Hematopoietic multipotent progenitor cell treated with erythropoietin and hydrocortisone succinate and interleukin-3 and kit ligand, for 15 days (in vitro differentiated cells): ENCODE measurements around the gene ERN1.

Experiments
- DNase-seq: peaks from one replicate; pipeline ENCODE4 v3.0.0-alpha.2; 2015; ENCODE audit warnings: low spot score

The ERN1 gene

DNA sequence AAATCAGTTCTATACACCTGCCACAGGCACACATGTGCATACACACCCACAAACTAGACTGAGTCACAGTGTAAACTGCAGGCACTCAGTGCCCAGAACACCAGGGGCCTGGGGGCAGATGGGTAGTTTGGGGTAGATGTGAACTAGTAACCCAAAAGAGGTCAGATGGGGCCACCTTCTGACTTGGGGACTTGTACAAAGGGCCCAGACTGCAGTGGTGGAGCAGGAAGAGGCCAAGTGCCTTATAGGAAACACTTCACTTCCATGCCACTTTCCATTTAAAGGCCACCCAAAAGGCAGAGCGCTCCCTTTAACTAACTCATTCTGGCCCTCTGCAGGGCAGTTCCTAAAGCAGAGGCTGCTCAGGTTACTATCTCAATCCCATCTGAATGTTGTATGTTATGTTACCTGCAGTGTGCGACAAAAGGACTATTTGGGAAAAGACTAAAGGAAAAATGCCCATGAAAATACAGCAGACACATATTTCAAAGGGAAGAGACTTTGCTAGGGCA is 27.8 kb upstream of the ERN1 start:
- no peak for DNase-seq

- DNase-seq = no peak
Measured at GRCh38 chr17:64156670-64157069, 26.7 kb upstream of the ERN1 start.

DNA sequence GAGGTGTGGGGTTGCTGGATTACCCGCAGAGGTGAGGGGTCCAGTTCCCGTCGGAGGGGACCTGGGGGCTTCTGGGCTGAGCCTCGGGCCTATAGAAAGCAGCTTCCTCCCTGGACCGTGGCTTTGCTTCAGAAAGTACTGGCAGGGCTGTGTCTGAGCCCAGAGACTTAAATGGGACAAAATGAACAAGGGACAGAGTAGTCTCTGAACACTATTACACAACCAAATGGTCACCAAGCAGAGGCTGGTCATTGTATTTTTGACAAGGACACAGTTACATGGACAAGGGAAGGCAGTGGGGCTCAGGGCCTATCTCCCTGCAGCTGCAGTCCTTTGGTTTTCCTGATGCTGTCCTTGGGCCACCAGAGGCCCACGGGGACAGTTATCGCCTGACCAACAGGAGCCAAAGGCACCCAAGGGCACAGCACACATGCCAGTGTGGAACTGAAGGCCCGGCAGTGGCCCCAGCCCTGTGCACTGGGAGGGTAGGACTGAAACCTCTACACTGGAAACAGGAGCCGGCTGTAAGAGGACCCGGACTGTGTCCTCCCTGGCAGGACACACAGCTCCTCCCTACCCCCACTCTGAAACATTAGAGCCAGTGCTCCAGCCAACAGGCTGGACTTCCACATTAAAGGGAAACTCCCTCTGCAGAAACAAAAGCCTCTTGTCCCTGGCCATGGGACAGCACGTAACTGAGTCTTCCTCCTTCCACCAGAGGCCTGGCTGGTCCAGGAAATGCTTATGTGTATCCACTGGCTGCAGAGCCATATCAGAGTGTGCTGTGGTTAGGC is 26.0 kb upstream of the ERN1 start:
- no peak for DNase-seq

DNA sequence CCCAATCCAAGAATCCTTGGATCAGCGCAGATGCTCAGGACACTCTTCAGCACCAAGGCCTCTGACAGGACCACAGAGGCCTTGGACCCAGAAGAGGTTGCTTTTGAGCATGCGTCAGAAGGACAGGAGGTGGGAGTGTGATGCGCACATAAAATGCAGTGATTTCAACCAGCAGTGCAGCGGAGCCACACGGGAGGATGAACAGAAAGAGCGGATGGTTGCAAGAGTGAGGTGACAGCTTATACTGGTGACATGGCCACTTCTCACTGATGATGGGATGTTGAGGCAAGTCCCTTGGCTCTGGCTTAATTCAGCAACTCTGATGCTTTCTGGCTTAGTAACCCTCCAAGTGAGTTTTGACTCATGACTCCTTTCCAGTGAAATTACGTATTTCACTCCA is 25.2 kb upstream of the ERN1 start:
- DNase-seq = no peak

GRCh38 chr17:64154717-64155116 is 24.8 kb upstream of the ERN1 start:
- DNase-seq = no peak

GRCh38 chr17:64154313-64154695 is 24.4 kb upstream of the ERN1 start:
- no peak for DNase-seq

DNA sequence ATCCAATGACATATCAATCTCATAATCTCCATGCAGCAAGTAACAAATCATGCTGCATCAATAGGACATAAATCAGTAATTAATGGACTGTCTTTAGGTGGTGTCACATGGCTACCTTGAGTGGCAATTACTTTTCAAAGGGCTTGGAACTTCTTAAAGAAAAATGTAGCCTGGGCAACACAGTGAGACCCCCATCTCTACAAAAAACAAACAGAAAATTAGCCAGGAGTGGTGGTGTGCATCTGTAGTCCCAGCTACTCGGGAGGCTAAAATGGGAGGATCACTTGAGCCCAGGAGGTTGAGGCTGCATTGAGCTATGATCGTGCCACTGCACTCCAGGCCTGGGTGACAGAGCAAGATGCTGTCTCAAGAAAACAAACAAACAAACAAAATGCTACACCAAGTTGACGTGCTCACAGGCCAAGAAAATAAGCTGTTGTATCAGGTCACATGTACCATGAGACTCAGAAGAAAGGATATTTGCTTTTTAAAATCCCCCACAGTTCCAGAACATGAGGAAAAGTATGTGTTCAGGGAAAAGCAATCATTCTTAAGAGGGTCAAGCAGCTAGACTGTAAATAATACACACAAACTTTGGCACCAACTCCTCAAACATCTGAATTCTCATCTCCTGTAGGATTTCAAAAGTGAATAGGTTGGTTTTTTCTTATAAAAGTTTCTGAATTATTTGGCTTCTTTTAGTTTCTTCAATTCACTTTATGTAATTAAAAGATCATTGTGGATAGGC is 23.8 kb upstream of the ERN1 start:
- DNase-seq = no peak

- peak; percentile 32 for DNase-seq
Measured at GRCh38 chr17:64152428-64153125, 22.6 kb upstream of the ERN1 start.

DNA sequence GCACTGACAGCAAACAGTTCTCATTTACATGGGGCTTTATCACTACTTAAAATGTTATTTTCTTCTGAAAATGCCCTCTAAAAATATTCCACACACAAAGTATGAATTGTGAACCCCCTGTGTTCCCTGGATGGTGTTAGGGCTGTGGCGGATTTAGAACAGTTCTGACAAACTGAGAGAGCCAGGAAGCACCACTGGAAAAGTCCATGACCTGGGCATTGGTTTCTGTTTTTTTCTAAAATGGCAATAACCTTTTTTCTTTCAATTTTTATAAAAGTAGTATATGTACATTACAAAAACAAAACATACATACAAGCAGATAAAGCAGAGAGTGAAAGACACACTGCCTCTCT is 21.0 kb upstream of the ERN1 start:
- no peak for DNase-seq

DNA sequence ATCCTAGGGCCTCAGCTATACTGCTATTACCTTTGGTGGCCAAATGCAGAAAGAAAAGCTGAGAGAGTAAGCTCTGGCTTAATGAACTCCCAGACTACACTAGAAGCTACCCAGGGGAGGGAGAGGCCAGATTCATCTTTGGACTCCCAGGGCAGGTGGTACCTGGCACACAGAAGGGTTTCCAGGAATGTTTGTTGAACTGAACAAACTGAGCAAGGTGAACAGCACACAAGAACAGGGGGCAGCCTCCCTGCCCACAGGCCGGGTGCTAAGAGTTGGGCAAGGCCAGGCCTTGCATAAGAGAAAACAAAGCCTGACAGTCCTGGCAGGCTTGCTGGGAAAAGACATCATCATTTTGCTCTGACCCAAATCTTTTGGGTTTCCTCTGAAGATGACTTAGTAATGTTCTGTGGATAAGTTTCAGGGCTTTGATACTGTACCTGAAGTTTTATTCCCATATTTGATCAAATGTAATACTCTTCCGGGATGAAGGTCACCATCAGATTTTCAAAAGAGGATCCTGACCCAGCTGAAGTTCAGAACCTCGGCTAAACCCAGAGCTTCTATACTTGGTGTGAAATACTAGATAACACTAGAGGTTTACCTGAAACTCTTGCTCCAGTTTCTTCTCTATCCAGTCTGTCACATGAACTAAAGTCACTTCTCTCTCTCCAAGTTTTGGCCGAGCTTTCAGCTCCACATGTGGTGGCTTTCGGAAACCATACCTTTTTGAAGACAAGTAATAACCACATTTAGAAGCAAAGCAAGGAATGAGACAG is 20.5 kb upstream of the ERN1 start:
- DNase-seq = no peak

GRCh38 chr17:64149196-64149595 is 19.3 kb upstream of the ERN1 start:
- no peak for DNase-seq

- no peak for DNase-seq
Measured at GRCh38 chr17:64148699-64149098, 18.8 kb upstream of the ERN1 start.

DNA sequence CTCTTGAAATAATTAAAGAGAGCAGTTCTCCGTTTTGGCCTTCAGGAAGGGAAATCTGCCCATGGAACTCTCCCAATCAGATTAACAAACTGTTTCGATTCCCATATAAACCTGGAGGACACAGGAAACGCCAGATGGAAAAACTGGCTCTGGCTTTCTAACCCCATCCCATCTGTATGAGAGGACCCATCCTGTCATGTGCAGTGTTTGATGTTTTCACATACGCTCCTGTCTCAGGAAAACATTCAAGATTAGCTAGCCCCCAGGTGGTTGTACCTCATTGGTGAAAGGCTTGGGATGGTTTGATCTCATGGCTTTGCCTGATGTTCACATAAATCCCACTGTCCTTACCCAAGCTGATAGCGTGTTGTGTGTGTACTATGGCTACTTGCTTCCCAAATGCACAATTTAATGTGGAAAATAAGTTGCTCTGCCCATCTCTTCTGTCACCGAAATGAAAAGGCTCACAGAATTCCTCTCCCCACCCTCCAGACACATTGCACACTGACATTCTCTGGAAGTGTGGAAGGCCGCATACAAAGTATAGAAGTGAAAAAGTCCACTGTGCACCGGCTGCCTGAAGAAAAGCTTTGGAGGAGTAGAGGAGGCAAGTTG is 18.2 kb upstream of the ERN1 start:
- DNase-seq = no peak

- no peak for DNase-seq
Measured at GRCh38 chr17:64147110-64148016, 17.4 kb upstream of the ERN1 start.

DNA sequence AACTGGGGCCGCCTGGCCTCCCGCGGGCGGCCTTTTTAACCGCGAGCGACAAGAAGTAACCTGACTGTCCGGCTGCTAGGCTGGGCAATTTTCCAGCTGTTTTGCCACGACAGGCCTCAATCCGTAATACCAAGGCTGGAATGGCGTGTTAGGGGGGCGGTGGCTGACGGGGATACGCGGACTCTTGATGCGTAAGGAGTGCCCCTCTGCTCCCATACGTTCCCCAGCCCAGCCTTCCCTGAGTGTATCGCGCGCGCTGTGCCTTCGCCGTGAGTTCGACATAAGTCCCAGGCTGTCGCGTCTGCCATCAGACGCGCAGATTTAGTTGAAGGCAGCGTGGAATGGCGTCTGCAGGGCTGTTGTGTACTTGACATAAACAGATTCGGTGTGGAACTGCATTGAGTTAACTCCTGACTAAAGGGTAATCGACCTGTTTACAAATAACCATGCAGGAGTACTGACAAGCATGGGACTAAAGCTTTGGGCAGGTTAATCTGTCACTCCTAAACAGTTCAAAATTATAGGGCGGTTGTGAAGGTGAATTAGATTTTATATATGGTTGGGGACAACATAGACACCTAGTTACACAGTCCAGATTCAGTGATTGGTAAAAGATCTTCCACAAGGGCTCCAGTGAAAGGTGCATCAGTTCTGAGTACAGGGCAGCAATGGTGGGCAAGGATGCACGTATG is 16.6 kb upstream of the ERN1 start:
- peak; percentile 41 for DNase-seq

DNA sequence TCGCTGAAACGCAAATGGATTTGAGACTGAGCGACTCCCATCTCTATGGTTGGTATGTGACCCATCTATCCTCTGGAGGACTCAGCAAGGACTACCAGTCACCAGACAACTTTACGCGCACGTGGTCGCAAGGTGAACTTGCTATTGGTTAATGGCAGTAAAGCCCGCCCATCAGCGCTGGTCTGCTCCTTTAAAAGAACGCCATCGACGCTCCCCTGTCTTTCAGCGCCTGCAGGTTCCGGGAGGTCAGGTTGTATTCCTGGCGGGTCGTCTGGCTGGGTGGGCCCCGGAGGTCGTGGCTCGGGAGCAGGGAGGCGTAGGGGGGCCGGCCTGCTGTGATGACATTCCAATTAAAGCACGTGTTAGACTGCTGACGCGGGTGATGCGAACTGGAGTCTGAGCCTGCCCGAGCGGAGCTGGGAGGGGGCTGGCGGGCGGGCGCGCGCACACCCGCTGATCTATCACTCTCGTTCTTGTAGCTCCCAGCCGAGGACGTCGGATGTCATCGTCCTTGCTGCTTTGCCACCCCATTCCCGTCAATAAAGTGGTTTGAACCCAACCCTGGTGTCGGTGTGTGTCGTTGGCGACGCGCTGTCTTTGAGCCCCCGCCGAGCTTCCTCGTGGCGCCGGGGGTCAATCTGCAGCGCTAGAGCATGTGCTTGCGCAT is 15.9 kb upstream of the ERN1 start:
- peak; percentile 98 for DNase-seq

- DNase-seq = no peak
Measured at GRCh38 chr17:64145375-64145750, 15.4 kb upstream of the ERN1 start.

- DNase-seq = no peak
Measured at GRCh38 chr17:64139542-64139941, 9.6 kb upstream of the ERN1 start.

DNA sequence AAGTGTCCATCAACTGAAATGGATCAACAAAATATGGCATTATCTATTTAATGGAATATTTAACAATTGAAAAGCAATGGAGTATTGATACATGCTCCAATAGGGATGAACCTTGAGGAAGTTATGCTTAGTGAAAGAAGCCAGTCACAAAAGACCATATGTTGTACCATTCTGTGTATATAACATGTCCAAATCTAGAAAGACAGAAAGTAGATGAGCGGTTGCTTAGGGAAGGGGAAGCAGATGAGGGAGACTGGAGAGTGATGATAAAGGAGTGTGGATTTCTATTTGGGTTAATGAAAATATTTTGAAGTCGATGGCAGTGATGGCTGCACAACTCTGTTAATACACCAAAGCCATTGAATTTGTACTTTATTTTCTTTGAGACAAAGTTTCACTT is 8.5 kb upstream of the ERN1 start:
- DNase-seq = no peak
